Ascending aorta (tissue), 2 donors: ENCODE data around the gene MSH2. TPM values are rescaled to one million over a fixed set of nuclear protein-coding genes. Genes with fewer than 3 reads are reported as not detected.

Source experiments
- DNase-seq, 2 donors: peaks; one replicate each; pipeline ENCODE4 v3.0.0-alpha.2; 2019; ENCODE audit warnings: low spot score in 2 of 2
- H3K27ac ChIP-seq, 2 donors: fragments of 200-600 bp; sonication (generic); one replicate each; pipeline ENCODE4 v1.5.1; 2016 to 2017; ENCODE audit warnings: mild to moderate bottlenecking in 1 of 2
- H3K27me3 ChIP-seq: fragments of 200-600 bp; sonication (generic); one replicate; pipeline ENCODE4 v1.5.1; 2017
- H3K36me3 ChIP-seq, 2 donors: fragments of 200-600 bp; sonication (generic); one replicate each; pipeline ENCODE4 v1.5.1; 2016
- H3K4me1 ChIP-seq, 2 donors: fragments of 200-600 bp; sonication (generic); one replicate each; pipeline ENCODE4 v1.5.1; 2016 to 2017; ENCODE audit warnings: mild to moderate bottlenecking in 1 of 2
- H3K4me3 ChIP-seq, 2 donors: fragments of 200-600 bp; sonication (generic); one replicate each; pipeline ENCODE4 v1.5.1; 2016 to 2017; ENCODE audit warnings: mild to moderate bottlenecking in 1 of 2
- H3K9me3 ChIP-seq, 2 donors: fragments of 200-600 bp; sonication (generic); one replicate each; pipeline ENCODE4 v1.5.1; 2016
- intact Hi-C: fragments of 100-400 bp; cut with DNase I; formaldehyde crosslinking; loops from one replicate; pipeline ENCODE4 v1.15.1; 2023
- total RNA-seq: library from RNA; depleted of rRNA; stranded (reverse); fragments of >200 nt; gene quantifications from one replicate; pipeline ENCODE4 v1.1.0, GENCODE V29; 2016
- TF ChIP-seq, protein P1 (sequence below), 3 experiments: fragments of 200-600 bp in 2 of 3; fragments of 450-650 bp in 1 of 3; sonication (generic) in 2 of 3; IDR thresholded peaks; one replicate each; pipeline ENCODE4 v1.5.1; 2016 to 2019; ENCODE audit warnings: antibody characterized with exemption in 3 of 3, mild to moderate bottlenecking in 1 of 3, moderate library complexity in 1 of 3

Gene MSH2
- total RNA-seq, 1 donor from 2014 or later = 7.5 TPM

DNA sequence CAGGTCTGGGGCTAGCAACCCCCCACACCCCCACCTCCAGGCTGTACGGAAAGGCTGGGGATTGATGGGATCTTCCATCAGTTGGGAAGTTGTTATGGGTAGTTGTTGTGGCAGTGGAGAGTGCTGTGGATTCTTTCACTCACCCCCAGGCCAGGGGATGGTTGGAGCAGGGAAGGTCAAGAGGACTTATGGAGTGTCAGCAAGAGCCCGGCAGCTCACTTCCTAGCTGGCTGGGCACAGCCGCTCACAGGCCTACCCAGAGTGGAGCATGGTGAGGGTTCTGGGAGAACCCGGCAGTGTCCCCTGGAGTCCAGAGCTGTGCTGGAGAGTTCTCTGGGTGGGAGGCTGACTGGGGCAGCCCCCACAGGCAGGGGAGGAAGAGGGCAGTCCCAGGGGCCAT is 122.2 kb downstream of the MSH2 start:
- no peak overlapping the region for H3K4me3 ChIP-seq
- intact Hi-C loops = no loop called here
- H3K4me1 ChIP-seq = no peaks in the 10 kb centered on the region
- no peak overlapping the region for H3K27ac ChIP-seq
- no peaks in the 10 kb centered on the region for H3K27me3 ChIP-seq
- TF ChIP-seq, protein P1, sequence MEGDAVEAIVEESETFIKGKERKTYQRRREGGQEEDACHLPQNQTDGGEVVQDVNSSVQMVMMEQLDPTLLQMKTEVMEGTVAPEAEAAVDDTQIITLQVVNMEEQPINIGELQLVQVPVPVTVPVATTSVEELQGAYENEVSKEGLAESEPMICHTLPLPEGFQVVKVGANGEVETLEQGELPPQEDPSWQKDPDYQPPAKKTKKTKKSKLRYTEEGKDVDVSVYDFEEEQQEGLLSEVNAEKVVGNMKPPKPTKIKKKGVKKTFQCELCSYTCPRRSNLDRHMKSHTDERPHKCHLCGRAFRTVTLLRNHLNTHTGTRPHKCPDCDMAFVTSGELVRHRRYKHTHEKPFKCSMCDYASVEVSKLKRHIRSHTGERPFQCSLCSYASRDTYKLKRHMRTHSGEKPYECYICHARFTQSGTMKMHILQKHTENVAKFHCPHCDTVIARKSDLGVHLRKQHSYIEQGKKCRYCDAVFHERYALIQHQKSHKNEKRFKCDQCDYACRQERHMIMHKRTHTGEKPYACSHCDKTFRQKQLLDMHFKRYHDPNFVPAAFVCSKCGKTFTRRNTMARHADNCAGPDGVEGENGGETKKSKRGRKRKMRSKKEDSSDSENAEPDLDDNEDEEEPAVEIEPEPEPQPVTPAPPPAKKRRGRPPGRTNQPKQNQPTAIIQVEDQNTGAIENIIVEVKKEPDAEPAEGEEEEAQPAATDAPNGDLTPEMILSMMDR (IDR thresholded peaks at IDR 0.05) = no peak
- DNase-seq = no peak
- H3K36me3 ChIP-seq = no peaks in the 10 kb centered on the region
- no peaks in the 10 kb centered on the region for H3K9me3 ChIP-seq

DNA sequence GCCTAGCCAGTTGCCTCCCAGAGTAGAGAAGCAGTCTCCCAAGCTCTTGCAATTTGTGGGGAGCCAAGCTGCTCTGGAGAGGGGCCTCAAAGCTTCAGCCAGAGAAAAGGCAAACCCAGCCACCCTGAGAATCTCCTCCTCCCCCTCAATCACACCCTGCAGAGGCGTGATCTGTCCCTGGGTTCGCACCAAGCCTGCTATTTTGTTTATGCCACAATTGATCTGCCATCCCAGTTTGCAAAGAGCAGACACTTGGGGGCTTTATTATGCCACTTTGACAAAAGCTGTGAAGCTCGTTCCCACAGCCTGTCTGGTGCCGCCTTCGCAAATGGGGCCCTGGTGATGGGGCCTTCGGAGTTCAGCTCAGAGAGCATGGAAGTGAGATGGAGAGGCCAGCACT is 125.5 kb downstream of the MSH2 start:
- Histone ChIP-seq H3K4me1 (no peaks in the 10 kb centered on the region), H3K27me3 (no peaks in the 10 kb centered on the region), H3K36me3 (no peaks in the 10 kb centered on the region), H3K9me3 (no peaks in the 10 kb centered on the region), H3K4me3 (no peak overlapping the region), H3K27ac (no peak overlapping the region)
- intact Hi-C loops = no loop called here
- TF ChIP-seq, protein P1 (IDR thresholded peaks at IDR 0.05) = no peak
- no peak for DNase-seq

DNA sequence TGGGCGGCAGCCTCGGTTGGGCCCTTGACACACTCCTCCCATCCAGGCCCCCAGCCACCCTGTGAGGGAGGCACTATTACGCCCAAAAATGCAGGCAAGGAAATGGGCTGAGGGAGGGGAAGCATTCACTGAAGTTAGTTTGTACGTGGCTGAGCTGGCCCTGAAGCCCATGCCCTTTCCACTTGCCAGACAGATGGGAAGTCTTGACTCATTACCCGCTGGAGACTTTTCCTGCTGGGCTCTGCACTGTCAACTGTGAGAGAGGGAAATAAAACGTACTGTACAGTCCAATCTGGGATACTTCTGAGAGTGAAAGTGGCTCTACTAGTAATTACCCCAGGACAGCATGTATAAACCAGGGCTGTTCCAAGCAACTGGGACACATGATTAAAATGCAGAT is 125.9 kb downstream of the MSH2 start:
- H3K36me3 ChIP-seq = no peaks in the 10 kb centered on the region
- intact Hi-C loops = no loop called here
- DNase-seq = no peak
- H3K9me3 ChIP-seq = no peaks in the 10 kb centered on the region
- H3K4me3 ChIP-seq = no peak overlapping the region
- no peak overlapping the region for H3K27ac ChIP-seq
- no peaks in the 10 kb centered on the region for H3K4me1 ChIP-seq
- no peaks in the 10 kb centered on the region for H3K27me3 ChIP-seq
- TF ChIP-seq, protein P1 (IDR thresholded peaks at IDR 0.05) = no peak

DNA sequence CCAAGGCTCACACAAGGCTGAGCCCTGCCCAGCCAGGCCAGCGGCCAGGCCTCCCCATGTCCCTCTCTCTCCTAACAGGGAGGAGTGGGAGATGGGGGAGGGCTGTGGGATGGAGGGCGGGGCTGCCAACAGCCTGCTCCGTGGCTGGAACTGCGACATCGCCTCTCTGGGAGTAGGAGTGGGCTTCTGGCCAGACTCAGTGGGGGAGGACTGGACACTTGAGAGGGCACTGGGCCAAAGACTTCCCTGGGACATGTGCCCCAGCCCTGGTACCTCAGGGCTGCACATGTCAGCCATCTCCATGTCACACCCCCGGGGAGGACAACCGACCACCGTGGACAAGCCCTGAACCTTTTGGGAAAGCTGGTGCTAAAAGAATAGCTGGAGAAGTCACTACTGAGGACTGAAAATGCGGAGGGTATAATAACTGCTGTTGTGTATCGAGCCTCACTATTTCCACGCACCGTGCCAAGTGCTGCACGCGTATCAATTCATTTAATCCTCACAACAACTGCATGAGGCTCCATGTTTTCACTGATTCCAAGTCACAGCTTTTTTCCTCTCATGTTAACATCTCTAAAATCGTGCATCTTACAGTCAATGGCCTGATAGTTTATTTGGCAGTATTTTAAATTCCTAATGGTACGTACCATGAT is 127.3 kb downstream of the MSH2 start:
- Histone ChIP-seq H3K4me1 (no peaks in the 10 kb centered on the region), H3K4me3 (no peak overlapping the region), H3K9me3 (no peaks in the 10 kb centered on the region), H3K27ac (no peak overlapping the region), H3K36me3 (no peaks in the 10 kb centered on the region), H3K27me3 (no peaks in the 10 kb centered on the region)
- DNase-seq = no peak
- intact Hi-C loops = no loop called here
- TF ChIP-seq, protein P1 (IDR thresholded peaks at IDR 0.05) = no peak

DNA sequence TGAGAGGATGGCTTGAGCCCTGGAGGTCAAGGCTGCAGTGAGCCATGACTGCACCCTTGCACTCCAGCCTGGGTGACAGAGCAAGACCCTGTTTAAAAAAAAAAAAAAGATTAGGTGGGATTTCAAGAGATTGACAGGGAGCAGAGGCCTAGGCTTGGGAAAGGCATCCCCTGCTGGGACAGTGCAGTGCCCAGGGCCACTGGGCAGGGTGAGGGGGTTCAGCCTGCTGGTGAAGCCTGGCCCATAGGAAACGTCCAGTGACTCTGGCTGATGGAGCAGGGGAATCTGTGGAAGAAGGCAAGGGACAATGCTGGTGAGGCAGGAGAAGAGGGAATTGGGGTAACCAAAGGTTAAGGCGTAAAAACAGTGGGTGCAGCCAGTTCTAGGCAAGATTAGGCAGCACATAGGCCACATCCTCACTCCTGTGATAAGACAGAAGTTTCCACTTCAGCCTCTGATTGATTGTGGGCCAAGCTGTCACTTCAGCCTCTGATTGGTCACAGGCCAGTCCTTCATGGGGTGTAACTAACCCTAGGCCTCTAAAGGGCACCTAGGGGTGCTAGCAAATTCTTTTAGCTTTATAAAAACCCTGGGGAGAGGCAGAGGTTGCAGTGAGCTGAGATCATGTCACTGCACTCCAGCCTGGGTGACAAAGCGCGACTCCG is 128.6 kb downstream of the MSH2 start:
- intact Hi-C loops = no loop called here

More for the DNA sequence above, 128.6 kb downstream of the MSH2 start:
- Histone ChIP-seq H3K4me1 (no peaks in the 10 kb centered on the region), H3K4me3 (no peak overlapping the region), H3K27ac (no peak overlapping the region), H3K36me3 (no peaks in the 10 kb centered on the region), H3K27me3 (no peaks in the 10 kb centered on the region), H3K9me3 (no peaks in the 10 kb centered on the region)
- DNase-seq = no peak
- TF ChIP-seq, protein P1 (IDR thresholded peaks at IDR 0.05) = no peak

Other genes starting within 250 kb of the MSH2 start
- gene STPG4, start 247.8 kb upstream of the MSH2 start, total RNA-seq = not detected
- 263 TPM for gene CALM2, start 226.6 kb upstream of the MSH2 start, total RNA-seq
- not detected for gene EPCAM, start 33.8 kb upstream of the MSH2 start, total RNA-seq
- gene KCNK12, start 167.8 kb downstream of the MSH2 start, total RNA-seq = not detected